Adrenal gland (tissue), 12 donors: ENCODE measurements around the gene MORN1. TPM values are rescaled to one million over a fixed set of nuclear protein-coding genes. Genes with fewer than 3 reads are reported as not detected.

Source experiments
- DNase-seq, 7 donors: peaks; one replicate each; pipeline ENCODE4 v3.0.0-alpha.2; 2019 to 2020
- H3K27ac ChIP-seq, 5 donors: fragments of 200-600 bp; sonication (generic) in 4 of 5; 1 replicate in 3 of 5; 2 replicates in 2 of 5; pipeline versions ENCODE4 v1.5.1 to v1.8.0; 2016 to 2020; ENCODE audit warnings: mild to moderate bottlenecking in 1 of 5
- H3K27me3 ChIP-seq: fragments of 200-600 bp; 2 replicates; pipeline ENCODE4 v1.8.0; 2021
- H3K36me3 ChIP-seq, 2 donors: fragments of 200-600 bp; replicated peaks in 1 of 2; 1 replicate in 1 of 2; 2 replicates in 1 of 2; pipeline versions ENCODE4 v1.5.1 to v1.8.0; 2018 to 2022
- H3K4me1 ChIP-seq, 2 donors: fragments of 200-600 bp; replicated peaks in 1 of 2; 1 replicate in 1 of 2; 2 replicates in 1 of 2; pipeline versions ENCODE4 v1.5.1 to v1.8.0; 2018 to 2021
- H3K4me3 ChIP-seq, 4 donors: fragments of 200-600 bp; sonication (generic) in 3 of 4; one replicate each; pipeline ENCODE4 v1.5.1; 2016 to 2018
- H3K9me3 ChIP-seq, 3 donors: fragments of 200-600 bp; sonication (generic) in 1 of 3; replicated peaks in 1 of 3; 1 replicate in 2 of 3; 2 replicates in 1 of 3; pipeline versions ENCODE4 v1.5.1 to v1.8.0; 2016 to 2021
- CTCF ChIP-seq, 6 experiments: fragments of 450-650 bp in 4 of 6; fragments of 200-600 bp in 2 of 6; sonication (generic) in 1 of 6; IDR thresholded peaks; 1 replicate in 5 of 6; 2 replicates in 1 of 6; pipeline versions ENCODE4 v1.5.1 to v1.8.0; 2016 to 2021; ENCODE audit warnings: antibody characterized with exemption in 6 of 6, mild to moderate bottlenecking in 2 of 6, moderate library complexity in 1 of 6
- POLR2A ChIP-seq, 2 donors: fragments of 450-650 bp; IDR thresholded peaks; one replicate each; pipeline ENCODE4 v1.6.1; 2017; ENCODE audit warnings: antibody characterized with exemption in 2 of 2, mild to moderate bottlenecking in 2 of 2, moderate library complexity in 1 of 2
- WGBS, 4 donors: extraction: QIAGEN DNeasy Blood & Tissue Kit in 2 of 4; methylation state at CpG; one replicate each; pipeline versions ENCODE4 v1.1.5 to v1.1.7; 2013 to 2017; 5-methylcytosine and 5-hydroxymethylcytosine counted together
- intact Hi-C, 2 donors: fragments of 100-400 bp; cut with DNase I; formaldehyde crosslinking; loops; one replicate each; pipeline versions ENCODE4 v1.14.1 to v1.15.0; 2022 to 2023
- polyA plus RNA-seq, 3 donors: library from polyadenylated mRNA; stranded (reverse); fragments of 200-250 nt in 2 of 3; fragments of 350-450 nt in 1 of 3; fragmentation: Illumina TruSeq in 1 of 3; extraction: RNeasy Lipid Tissue Mini Kit (QIAGEN cat#74804) in 1 of 3; gene quantifications; one replicate each; pipeline ENCODE4 v1.2.3, GENCODE V29; 2013 to 2014
- total RNA-seq, 9 donors: library from RNA; depleted of rRNA in 4 of 9; stranded (reverse); fragments of >200 nt in 4 of 9; fragments of 120-200 nt in 1 of 9; fragmentation: NEBNext Ultra II Directional in 1 of 9; extraction: Animal tissue kit (Norgen Biotek cat#: 25700) in 1 of 9; gene quantifications; one replicate each; pipeline versions ENCODE4 v1.1.0 to v1.2.4, GENCODE V29; 2013 to 2023
- donor health status: healthy with polysubstance abuse.
- donor health status: Bipolar disorder and iron deficiency.
- donor health status: DM: yes; HTN: yes; CAD: no.
- donor health status: DM: no; HTN: no; CAD: no.
- donor health status: DM: no; HTN: no; CAD: no.
- donor health status: DM: yes; HTN: yes; CAD: no.

MORN1 gene
- total and polyA plus RNA-seq, 12 donors = 1.8 to 14.1 (median 8.7) TPM

DNA sequence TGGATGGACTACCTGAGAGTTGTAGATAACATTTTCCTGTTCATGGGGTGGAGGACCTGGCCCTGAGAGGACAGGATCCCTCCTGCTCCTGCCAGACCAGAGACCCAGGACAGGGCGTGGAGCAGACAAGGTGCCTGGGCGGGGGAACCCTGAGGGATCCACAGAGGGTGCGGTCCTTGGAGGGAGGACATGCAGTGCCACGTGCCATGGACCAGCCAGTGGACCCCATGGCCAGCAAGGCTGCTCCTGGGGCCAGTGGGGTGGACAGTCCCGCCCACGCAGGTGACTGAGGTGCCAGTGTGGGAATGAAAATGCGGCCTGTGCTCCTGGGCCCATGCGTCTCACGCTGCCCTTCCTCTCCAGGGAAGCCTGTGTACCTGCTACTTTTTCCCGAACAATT is 3.9 kb upstream of the MORN1 start:
- Histone ChIP-seq H3K27ac (no peak overlapping the region), H3K27me3 (no peaks in the 10 kb centered on the region), H3K4me3 (no peak overlapping the region), H3K36me3 (peaks cover 0 to 61% of the 10 kb centered on the region in 2 donors), H3K4me1 (peaks cover 10 to 36% of the 10 kb centered on the region in 2 donors), H3K9me3 (no peaks in the 10 kb centered on the region)
- no peak for DNase-seq
- intact Hi-C loops = no loop called here
- TF ChIP-seq POLR2A (IDR thresholded peaks at IDR 0.05) = no peak
- TF ChIP-seq CTCF (IDR thresholded peaks at IDR 0.05) = no peak
- WGBS, 4 donors = 84 to 94% (median 88%) methylated on average over 8 to 10 of the region's 10 CpGs

DNA sequence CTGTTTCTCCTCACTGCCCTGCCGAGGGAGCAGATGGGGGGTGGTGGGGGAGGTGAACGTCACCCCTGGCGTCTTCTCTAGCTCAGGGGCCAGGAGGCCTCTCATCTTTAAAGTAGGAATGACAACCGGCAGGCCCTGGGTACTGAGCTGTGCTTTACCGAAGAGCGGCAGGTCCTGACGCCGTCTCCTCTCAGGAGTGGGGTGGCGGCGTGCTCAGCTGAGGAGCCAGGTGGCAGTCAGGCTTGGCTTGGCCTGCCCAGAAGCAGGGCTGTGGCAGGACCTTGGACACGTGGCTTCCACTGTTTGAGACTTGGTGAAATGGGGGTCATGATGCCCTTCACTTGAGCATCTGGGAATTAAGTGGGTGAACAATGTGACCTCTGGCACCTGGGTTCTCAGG is 3.4 kb upstream of the MORN1 start:
- peaks cover 0 to 56% of the 10 kb centered on the region in 2 donors for H3K36me3 ChIP-seq
- TF ChIP-seq POLR2A (IDR thresholded peaks at IDR 0.05) (no peak), CTCF (IDR thresholded peaks at IDR 0.05) (no peak)
- H3K27me3 ChIP-seq = no peaks in the 10 kb centered on the region
- no peaks in the 10 kb centered on the region for H3K9me3 ChIP-seq
- H3K4me1 ChIP-seq = peaks cover 10 to 37% of the 10 kb centered on the region in 2 donors
- DNase-seq = no peak
- intact Hi-C loops = no loop called here
- no peak overlapping the region for H3K27ac ChIP-seq
- WGBS, 4 donors = 76 to 85% (median 81%) methylated on average over 8 to 11 of the region's 11 CpGs
- H3K4me3 ChIP-seq = no peak overlapping the region

DNA sequence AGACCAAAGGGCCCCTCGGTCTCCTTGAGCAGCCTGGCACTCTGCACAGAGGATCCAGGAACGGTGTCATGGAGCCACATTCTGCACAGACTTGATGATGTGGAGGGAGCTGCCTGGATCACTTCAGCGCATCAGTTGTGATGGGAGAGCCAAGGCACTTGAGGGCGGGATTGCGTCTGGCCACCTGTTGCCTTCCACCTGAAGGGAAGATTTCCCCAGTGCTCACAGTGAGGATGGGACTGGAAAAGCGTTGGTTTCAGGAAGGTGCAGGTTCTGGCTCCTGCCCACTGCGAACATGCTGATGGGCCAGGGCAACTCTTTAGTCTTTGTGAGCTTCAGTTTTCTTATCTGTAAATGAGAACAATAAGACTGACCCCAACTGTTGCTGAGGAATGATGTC is 2.9 kb upstream of the MORN1 start:
- Histone ChIP-seq H3K27me3 (no peaks in the 10 kb centered on the region), H3K27ac (no peak overlapping the region), H3K36me3 (peaks cover 0 to 51% of the 10 kb centered on the region in 2 donors), H3K9me3 (no peaks in the 10 kb centered on the region), H3K4me3 (no peak overlapping the region), H3K4me1 (peaks cover 10 to 37% of the 10 kb centered on the region in 2 donors)
- TF ChIP-seq CTCF (IDR thresholded peaks at IDR 0.05) = no peak
- no peak for TF ChIP-seq POLR2A (IDR thresholded peaks at IDR 0.05)
- WGBS, 4 donors = 86 to 94% (median 87%) methylated on average over 6 to 7 of the region's 7 CpGs
- intact Hi-C loops = no loop called here
- DNase-seq = no peak

DNA sequence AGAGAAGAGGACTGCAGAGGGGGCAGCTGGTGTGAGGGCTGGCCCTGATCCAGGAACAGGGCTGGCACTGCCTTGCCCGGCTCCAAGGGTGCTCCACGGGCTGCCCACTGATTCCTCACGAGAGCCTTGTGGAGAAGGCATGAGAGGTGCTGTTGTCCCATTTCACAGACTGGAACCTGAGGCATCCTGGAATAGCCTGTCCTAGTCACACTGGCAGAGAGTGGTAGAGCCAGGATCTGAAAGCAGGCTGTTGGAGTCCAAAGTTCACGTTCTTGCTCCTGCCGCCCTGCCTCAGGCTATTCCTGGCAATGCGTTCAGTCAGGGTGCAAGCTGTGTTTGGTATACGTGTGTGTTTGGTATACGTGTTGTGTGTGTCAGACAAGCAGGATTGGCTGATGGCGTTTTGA is 2.1 kb upstream of the MORN1 start:
- H3K9me3 ChIP-seq = no peaks in the 10 kb centered on the region
- intact Hi-C loops = no loop called here
- no peak overlapping the region for H3K27ac ChIP-seq
- H3K27me3 ChIP-seq = no peaks in the 10 kb centered on the region
- TF ChIP-seq CTCF (IDR thresholded peaks at IDR 0.05) = no peak
- TF ChIP-seq POLR2A (IDR thresholded peaks at IDR 0.05) = no peak
- WGBS, 4 donors = 64 to 75% (median 71%) methylated on average over 9 of the region's 9 CpGs
- peaks cover 0 to 43% of the 10 kb centered on the region in 2 donors for H3K36me3 ChIP-seq
- H3K4me1 ChIP-seq = peaks cover 10 to 37% of the 10 kb centered on the region in 2 donors
- H3K4me3 ChIP-seq = no peak overlapping the region
- DNase-seq = no peak
